Thyroid gland (tissue), 4 donors: ENCODE results near the gene UBP1.
"Not testable (repeated sequence)": the region's sequence is repeated elsewhere in the genome, so short reads cannot be mapped to it uniquely, and the experiment has no call there.

Source experiments
- POLR2A ChIP-seq, 2 donors: fragments of 450-650 bp; IDR thresholded peaks; one replicate each; pipeline ENCODE4 v1.6.1; 2017; ENCODE audit warnings: antibody characterized with exemption in 2 of 2, mild to moderate bottlenecking in 2 of 2, moderate library complexity in 1 of 2
- TF ChIP-seq, protein P1 (sequence below), 6 experiments: fragments of 200-600 bp in 3 of 6; fragments of 450-650 bp in 3 of 6; sonication (generic) in 3 of 6; IDR thresholded peaks; one replicate each; pipeline ENCODE4 v1.5.1; 2016 to 2019; ENCODE audit warnings: antibody characterized with exemption in 6 of 6, mild to moderate bottlenecking in 2 of 6, inconsistent platforms in 1 of 6, moderate library complexity in 1 of 6

DNA sequence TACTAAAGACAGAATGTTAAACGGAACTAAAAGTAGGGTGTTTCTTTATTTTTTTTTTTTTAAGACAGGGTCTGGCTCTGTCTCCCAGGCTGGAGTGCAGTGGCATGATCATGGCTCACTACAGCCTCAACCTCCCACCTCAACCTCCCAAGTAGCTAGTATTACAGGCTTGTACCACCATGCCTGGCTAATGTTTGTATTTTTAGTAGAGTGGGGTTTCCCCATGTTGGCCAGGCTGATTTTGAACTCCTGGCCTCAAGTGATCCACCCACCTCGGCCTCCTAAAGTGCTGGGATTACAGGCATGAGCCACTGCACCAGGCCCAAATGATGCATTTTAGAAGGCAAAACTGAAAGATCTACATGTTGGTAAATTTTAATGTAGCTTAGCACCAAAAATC lies 10.9 kb downstream of the UBP1 start:
- TF ChIP-seq, protein P1, sequence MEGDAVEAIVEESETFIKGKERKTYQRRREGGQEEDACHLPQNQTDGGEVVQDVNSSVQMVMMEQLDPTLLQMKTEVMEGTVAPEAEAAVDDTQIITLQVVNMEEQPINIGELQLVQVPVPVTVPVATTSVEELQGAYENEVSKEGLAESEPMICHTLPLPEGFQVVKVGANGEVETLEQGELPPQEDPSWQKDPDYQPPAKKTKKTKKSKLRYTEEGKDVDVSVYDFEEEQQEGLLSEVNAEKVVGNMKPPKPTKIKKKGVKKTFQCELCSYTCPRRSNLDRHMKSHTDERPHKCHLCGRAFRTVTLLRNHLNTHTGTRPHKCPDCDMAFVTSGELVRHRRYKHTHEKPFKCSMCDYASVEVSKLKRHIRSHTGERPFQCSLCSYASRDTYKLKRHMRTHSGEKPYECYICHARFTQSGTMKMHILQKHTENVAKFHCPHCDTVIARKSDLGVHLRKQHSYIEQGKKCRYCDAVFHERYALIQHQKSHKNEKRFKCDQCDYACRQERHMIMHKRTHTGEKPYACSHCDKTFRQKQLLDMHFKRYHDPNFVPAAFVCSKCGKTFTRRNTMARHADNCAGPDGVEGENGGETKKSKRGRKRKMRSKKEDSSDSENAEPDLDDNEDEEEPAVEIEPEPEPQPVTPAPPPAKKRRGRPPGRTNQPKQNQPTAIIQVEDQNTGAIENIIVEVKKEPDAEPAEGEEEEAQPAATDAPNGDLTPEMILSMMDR (IDR thresholded peaks at IDR 0.05) = not testable (repeated sequence)
- TF ChIP-seq POLR2A (IDR thresholded peaks at IDR 0.05) = not testable (repeated sequence)
